Stomach (tissue), 9 donors: Measurements from ENCODE around the gene MTFP1. TPM values are rescaled to one million over a fixed set of nuclear protein-coding genes. Genes with fewer than 3 reads are reported as not detected.

Source experiments
- DNase-seq, 2 donors: peaks; one replicate each; pipeline versions ENCODE4 v3.0.0 to v3.0.0-alpha.2; 2013 to 2019
- H3K27ac ChIP-seq, 5 donors: fragments of 200-600 bp in 4 of 5; sonication (generic) in 4 of 5; one replicate each; pipeline ENCODE4 v1.5.1; 2013 to 2019; ENCODE audit warnings: mild to moderate bottlenecking in 1 of 5, moderate library complexity in 1 of 5
- H3K27me3 ChIP-seq, 3 donors: fragments of 200-600 bp; sonication (generic); one replicate each; pipeline ENCODE4 v1.5.1; 2017 to 2019; ENCODE audit warnings: mixed run types in 1 of 3
- H3K36me3 ChIP-seq, 4 donors: fragments of 200-600 bp; sonication (generic); 1 replicate in 3 of 4; 2 replicates in 1 of 4; pipeline ENCODE4 v1.5.1; 2016 to 2019
- H3K4me1 ChIP-seq, 4 donors: fragments of 200-600 bp; sonication (generic); one replicate each; pipeline ENCODE4 v1.5.1; 2016 to 2019
- H3K4me3 ChIP-seq, 4 donors: fragments of 200-600 bp; sonication (generic) in 3 of 4; one replicate each; pipeline ENCODE4 v1.5.1; 2016 to 2019; ENCODE audit warnings: mild to moderate bottlenecking in 1 of 4
- H3K9me3 ChIP-seq, 4 donors: fragments of 200-600 bp; sonication (generic); one replicate each; pipeline ENCODE4 v1.5.1; 2016 to 2019
- EP300 ChIP-seq: sonication (generic); formaldehyde crosslinking; IDR thresholded peaks from one replicate; pipeline ENCODE4 v1.6.1; 2017; ENCODE audit warnings: antibody characterized with exemption
- POLR2A ChIP-seq, 4 donors: fragments of 450-650 bp; IDR thresholded peaks; one replicate each; pipeline ENCODE4 v1.6.1; 2016; ENCODE audit warnings: antibody characterized with exemption in 4 of 4, control low read depth in 2 of 4, mild to moderate bottlenecking in 1 of 4, moderate library complexity in 1 of 4
- POLR2AphosphoS5 ChIP-seq, 3 donors: sonication (generic); formaldehyde crosslinking; IDR thresholded peaks; one replicate each; pipeline ENCODE4 v1.6.1; 2016; ENCODE audit warnings: antibody characterized with exemption in 3 of 3
- WGBS, 5 donors: extraction: QIAGEN DNeasy Blood & Tissue Kit in 3 of 5; methylation state at CpG; one replicate each; pipeline versions ENCODE4 v1.1.5 to v1.1.7; 2013 to 2018; 5-methylcytosine and 5-hydroxymethylcytosine counted together
- intact Hi-C: fragments of 100-400 bp; cut with DNase I; formaldehyde crosslinking; loops from one replicate; pipeline ENCODE4 v1.15.1; 2023; ENCODE audit warnings: low total_unique reads
- polyA plus RNA-seq, 3 donors: library from polyadenylated mRNA; stranded (reverse); fragments of 200-250 nt; gene quantifications; one replicate each; pipeline ENCODE4 v1.2.3, GENCODE V29; 2013
- total RNA-seq, 5 donors: library from RNA; depleted of rRNA; stranded (reverse); fragments of >200 nt; gene quantifications; one replicate each; pipeline versions ENCODE4 v1.1.0 to v1.2.3, GENCODE V29; 2014 to 2016
- TF ChIP-seq, protein P1 (sequence below), 7 experiments: fragments of 450-650 bp in 4 of 7; fragments of 200-600 bp in 3 of 7; sonication (generic) in 3 of 7; IDR thresholded peaks; one replicate each; pipeline ENCODE4 v1.5.1; 2016 to 2019; ENCODE audit warnings: antibody characterized with exemption in 7 of 7, control low read depth in 2 of 7, mild to moderate bottlenecking in 1 of 7
- donor health status: healthy with polysubstance abuse.
- donor health status: Bipolar disorder and iron deficiency.
- donor health status: healthy.

The MTFP1 gene
- total and polyA plus RNA-seq, 8 donors, result 1.8 to 45.0 (median 14.8) TPM; not detected in 1

DNA sequence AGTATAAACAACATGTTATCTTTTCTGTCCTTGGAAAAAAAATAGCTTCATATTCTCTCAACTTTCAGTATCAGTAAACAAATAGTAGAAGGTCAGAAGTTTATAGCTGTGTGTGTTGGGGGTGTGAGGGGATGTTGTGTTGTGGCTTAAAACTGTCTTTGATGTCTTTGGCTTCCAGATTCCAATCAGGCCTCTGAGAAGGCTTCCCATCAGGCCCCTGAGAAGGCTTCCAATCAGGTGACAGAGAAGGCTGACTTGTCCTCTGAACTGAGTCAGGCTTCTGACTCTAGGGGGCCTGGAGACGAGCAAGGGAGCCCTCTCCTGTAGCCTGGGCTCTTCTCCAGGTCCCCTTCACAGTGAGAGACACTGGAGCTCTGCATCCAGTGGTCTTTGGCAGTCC lies 9.3 kb downstream of the MTFP1 start:
- Histone ChIP-seq H3K4me1 (no peaks in the 10 kb centered on the region), H3K27me3 (peaks cover 0 to 17% (median 0%) of the 10 kb centered on the region in 3 donors), H3K9me3 (no peaks in the 10 kb centered on the region), H3K4me3 (no peak overlapping the region), H3K27ac (no peak overlapping the region), H3K36me3 (no peaks in the 10 kb centered on the region)
- intact Hi-C loops, result no loop called here
- WGBS, 5 donors, result 64 to 91% (median 75%) methylated on average over 1 of the region's 1 CpG; no CpG with 5 or more reads in 1 of the 5 donors
- no peak for DNase-seq
- no peak for TF ChIP-seq POLR2A (IDR thresholded peaks at IDR 0.05)
- TF ChIP-seq, protein P1, sequence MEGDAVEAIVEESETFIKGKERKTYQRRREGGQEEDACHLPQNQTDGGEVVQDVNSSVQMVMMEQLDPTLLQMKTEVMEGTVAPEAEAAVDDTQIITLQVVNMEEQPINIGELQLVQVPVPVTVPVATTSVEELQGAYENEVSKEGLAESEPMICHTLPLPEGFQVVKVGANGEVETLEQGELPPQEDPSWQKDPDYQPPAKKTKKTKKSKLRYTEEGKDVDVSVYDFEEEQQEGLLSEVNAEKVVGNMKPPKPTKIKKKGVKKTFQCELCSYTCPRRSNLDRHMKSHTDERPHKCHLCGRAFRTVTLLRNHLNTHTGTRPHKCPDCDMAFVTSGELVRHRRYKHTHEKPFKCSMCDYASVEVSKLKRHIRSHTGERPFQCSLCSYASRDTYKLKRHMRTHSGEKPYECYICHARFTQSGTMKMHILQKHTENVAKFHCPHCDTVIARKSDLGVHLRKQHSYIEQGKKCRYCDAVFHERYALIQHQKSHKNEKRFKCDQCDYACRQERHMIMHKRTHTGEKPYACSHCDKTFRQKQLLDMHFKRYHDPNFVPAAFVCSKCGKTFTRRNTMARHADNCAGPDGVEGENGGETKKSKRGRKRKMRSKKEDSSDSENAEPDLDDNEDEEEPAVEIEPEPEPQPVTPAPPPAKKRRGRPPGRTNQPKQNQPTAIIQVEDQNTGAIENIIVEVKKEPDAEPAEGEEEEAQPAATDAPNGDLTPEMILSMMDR (IDR thresholded peaks at IDR 0.05), result no peak
- no peak for TF ChIP-seq POLR2AphosphoS5 (IDR thresholded peaks at IDR 0.05)
- TF ChIP-seq EP300, result no peak

DNA sequence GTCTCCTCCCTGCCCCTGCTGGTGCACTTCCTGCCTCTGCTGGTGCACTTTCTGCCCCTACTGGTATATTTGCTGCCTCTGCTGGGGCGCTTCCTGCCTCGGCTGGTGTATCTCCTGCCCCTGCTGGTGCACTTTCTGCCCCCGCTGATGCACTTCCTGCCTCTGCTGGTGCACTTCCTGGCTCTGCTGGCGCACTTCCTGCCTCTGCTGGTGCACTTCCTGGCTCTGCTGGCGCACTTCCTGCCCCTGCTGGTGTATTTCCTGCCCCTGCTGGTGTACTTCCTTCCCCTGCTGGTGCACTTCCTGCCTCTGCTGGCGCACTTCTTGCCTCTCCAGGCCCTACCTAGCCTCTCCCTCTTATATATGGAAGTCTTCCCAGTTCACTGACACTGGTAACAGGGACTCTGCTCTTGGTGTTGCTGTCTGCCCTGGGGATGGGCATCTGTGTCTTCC lies 10.1 kb downstream of the MTFP1 start:
- Histone ChIP-seq H3K27ac (peak overlapping the region in 3 of 5 donors; percentile 26 to 66 (median 60)), H3K4me1 (no peaks in the 10 kb centered on the region), H3K27me3 (peaks cover 0 to 25% (median 0%) of the 10 kb centered on the region in 3 donors), H3K9me3 (no peaks in the 10 kb centered on the region), H3K4me3 (no peak overlapping the region), H3K36me3 (no peaks in the 10 kb centered on the region)
- intact Hi-C loops, result no loop called here
- WGBS, 5 donors, result 68 to 92% (median 73%) methylated on average over 6 of the region's 6 CpGs
- no peak for TF ChIP-seq POLR2A (IDR thresholded peaks at IDR 0.05)
- TF ChIP-seq EP300, result no peak
- TF ChIP-seq POLR2AphosphoS5 (IDR thresholded peaks at IDR 0.05), result no peak
- TF ChIP-seq, protein P1 (IDR thresholded peaks at IDR 0.05), result no peak
- DNase-seq, result peak; percentile 56 to 73

DNA sequence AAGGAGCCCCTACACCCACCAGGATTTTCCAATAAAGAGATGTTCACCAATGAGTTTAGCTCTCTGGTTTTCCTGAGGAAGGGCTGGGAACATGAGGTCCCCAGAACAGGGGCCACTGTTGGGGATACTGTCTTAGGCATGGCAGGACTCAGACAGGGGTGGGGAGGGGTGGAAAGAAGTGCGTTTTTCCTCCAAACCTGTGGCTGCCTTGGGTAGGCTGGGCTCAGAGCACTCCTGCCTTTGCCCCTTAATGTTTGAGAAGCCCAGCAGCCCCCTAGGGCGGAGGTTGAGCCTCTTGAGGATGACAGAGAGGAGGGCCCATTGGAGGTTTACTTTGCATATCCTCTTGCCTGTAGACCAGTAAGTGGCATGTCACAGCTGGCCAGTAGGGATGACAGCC lies 10.6 kb downstream of the MTFP1 start:
- TF ChIP-seq, protein P1 (IDR thresholded peaks at IDR 0.05), result no peak
- no peak for TF ChIP-seq POLR2AphosphoS5 (IDR thresholded peaks at IDR 0.05)
- no peak for TF ChIP-seq POLR2A (IDR thresholded peaks at IDR 0.05)
- TF ChIP-seq EP300, result no peak
- intact Hi-C loops, result no loop called here
- H3K4me3 ChIP-seq, result no peak overlapping the region
- no peaks in the 10 kb centered on the region for H3K4me1 ChIP-seq
- no peak for DNase-seq
- H3K27ac ChIP-seq, result peak overlapping the region in 3 of 5 donors; percentile 26 to 66 (median 60)
- H3K36me3 ChIP-seq, result no peaks in the 10 kb centered on the region
- WGBS, 5 donors, result 88 to 92% (median 89%) methylated on average over 1 to 2 of the region's 2 CpGs
- H3K27me3 ChIP-seq, result peaks cover 0 to 25% (median 0%) of the 10 kb centered on the region in 3 donors
- no peaks in the 10 kb centered on the region for H3K9me3 ChIP-seq

DNA sequence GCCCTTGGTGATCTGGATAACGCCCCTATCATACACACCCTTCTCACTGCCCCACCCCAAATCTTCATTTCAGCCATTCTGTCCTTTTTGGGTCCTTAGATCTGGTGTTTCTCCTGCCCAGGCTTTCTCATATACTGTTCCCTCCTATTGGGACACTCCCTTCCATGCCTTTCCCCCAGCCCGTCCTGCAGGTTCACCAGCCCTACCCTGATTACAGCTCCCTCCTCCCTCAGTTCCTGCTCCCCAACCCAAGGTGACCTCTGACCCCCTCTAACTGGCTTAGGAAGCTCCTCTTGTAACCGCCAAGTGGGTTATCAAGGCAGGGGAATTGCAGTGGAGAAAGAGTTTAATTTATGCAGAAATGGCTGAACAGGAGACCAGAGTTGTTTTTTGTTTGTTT lies 13.0 kb downstream of the MTFP1 start:
- DNase-seq, result no peak
- Histone ChIP-seq H3K27me3 (peaks cover 0 to 25% (median 0%) of the 10 kb centered on the region in 3 donors), H3K9me3 (no peaks in the 10 kb centered on the region), H3K36me3 (no peaks in the 10 kb centered on the region), H3K4me3 (no peak overlapping the region), H3K4me1 (peaks cover 0 to 9% (median 2%) of the 10 kb centered on the region in 4 donors), H3K27ac (no peak overlapping the region)
- intact Hi-C loops, result no loop called here
- 48 to 66% (median 60%) methylated on average over 3 of the region's 3 CpGs for WGBS, 5 donors
- no peak for TF ChIP-seq POLR2A (IDR thresholded peaks at IDR 0.05)
- no peak for TF ChIP-seq EP300
- TF ChIP-seq POLR2AphosphoS5 (IDR thresholded peaks at IDR 0.05), result no peak
- TF ChIP-seq, protein P1 (IDR thresholded peaks at IDR 0.05), result no peak
